PFSK-1 (cell line): ENCODE data around the gene PLG.

Experiments
- POLR2AphosphoS5 ChIP-seq: IDR thresholded peaks from 2 replicates; pipeline ENCODE4 v1.6.1; 2012; ENCODE audit warnings: low read depth, mild to moderate bottlenecking, control low read depth, low read length, moderate library complexity
- SIN3A ChIP-seq: IDR thresholded peaks from 2 replicates; pipeline ENCODE4 v1.6.1; 2012; ENCODE audit warnings: mild to moderate bottlenecking, low read length, moderate library complexity, borderline replicate concordance; ENCODE audit not compliant: insufficient read depth
- TF ChIP-seq, protein P1 (sequence below), 2 experiments: IDR thresholded peaks; 2 replicates each; pipeline versions ENCODE4 v1.6.1 to v1.8.0; 2011 to 2012; ENCODE audit warnings: low read depth in 2 of 2, low read length in 2 of 2, control low read depth in 1 of 2, inconsistent platforms in 1 of 2, mild to moderate bottlenecking in 1 of 2, moderate library complexity in 1 of 2; ENCODE audit not compliant: insufficient read depth in 1 of 2

DNA sequence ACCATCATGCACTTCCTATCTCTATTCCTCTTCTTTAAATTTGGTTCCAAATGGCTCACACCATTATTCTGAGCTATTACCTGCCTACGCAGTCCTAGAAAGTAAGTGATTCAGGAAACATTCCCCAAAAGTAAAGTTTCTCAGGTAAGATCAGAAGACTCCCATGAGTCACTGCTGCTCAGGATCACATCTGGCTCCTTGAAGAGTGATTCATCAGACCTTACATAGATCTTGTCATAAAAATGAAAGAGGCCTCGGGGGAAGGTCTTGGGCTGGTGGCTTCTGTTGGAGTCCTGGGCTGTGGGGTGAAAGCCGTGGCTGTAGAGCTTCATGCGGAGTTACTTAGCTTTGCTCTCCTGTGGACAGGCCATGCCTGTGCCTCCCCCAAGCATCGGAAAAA, 35.9 kb downstream of the PLG start:
- no peak for TF ChIP-seq POLR2AphosphoS5
- no peak for TF ChIP-seq SIN3A
- TF ChIP-seq, protein P1, sequence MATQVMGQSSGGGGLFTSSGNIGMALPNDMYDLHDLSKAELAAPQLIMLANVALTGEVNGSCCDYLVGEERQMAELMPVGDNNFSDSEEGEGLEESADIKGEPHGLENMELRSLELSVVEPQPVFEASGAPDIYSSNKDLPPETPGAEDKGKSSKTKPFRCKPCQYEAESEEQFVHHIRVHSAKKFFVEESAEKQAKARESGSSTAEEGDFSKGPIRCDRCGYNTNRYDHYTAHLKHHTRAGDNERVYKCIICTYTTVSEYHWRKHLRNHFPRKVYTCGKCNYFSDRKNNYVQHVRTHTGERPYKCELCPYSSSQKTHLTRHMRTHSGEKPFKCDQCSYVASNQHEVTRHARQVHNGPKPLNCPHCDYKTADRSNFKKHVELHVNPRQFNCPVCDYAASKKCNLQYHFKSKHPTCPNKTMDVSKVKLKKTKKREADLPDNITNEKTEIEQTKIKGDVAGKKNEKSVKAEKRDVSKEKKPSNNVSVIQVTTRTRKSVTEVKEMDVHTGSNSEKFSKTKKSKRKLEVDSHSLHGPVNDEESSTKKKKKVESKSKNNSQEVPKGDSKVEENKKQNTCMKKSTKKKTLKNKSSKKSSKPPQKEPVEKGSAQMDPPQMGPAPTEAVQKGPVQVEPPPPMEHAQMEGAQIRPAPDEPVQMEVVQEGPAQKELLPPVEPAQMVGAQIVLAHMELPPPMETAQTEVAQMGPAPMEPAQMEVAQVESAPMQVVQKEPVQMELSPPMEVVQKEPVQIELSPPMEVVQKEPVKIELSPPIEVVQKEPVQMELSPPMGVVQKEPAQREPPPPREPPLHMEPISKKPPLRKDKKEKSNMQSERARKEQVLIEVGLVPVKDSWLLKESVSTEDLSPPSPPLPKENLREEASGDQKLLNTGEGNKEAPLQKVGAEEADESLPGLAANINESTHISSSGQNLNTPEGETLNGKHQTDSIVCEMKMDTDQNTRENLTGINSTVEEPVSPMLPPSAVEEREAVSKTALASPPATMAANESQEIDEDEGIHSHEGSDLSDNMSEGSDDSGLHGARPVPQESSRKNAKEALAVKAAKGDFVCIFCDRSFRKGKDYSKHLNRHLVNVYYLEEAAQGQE (IDR thresholded peaks at IDR 0.05; ENCODE audit: insufficient read depth in 1 of 2, low read depth in 2 of 2, low read length in 2 of 2), result no peak
